Left ventricle myocardium inferior (tissue), 1 donor: ENCODE measurements around the gene TSHR. TPM values are rescaled to one million over a fixed set of nuclear protein-coding genes. Genes with fewer than 3 reads are reported as not detected.
"Not testable (repeated sequence)": the region's sequence is repeated elsewhere in the genome, so short reads cannot be mapped to it uniquely, and the experiment has no call there.

Experiments used
- DNase-seq: peaks from one replicate; pipeline ENCODE4 v3.0.0-alpha.2; 2020
- H3K27ac ChIP-seq: fragments of 200-600 bp; replicated peaks from 2 replicates; pipeline ENCODE4 v1.8.0; 2021
- H3K27me3 ChIP-seq: fragments of 200-600 bp; 2 replicates; pipeline ENCODE4 v1.8.0; 2021; ENCODE audit warnings: low read depth
- H3K36me3 ChIP-seq: fragments of 200-600 bp; 2 replicates; pipeline ENCODE4 v1.8.0; 2021
- H3K4me1 ChIP-seq: fragments of 200-600 bp; 2 replicates; pipeline ENCODE4 v1.8.0; 2021
- H3K4me3 ChIP-seq: fragments of 200-600 bp; 2 replicates; pipeline ENCODE4 v1.8.0; 2021; ENCODE audit warnings: mild to moderate bottlenecking, moderate library complexity
- H3K9me3 ChIP-seq: fragments of 200-600 bp; replicated peaks from 2 replicates; pipeline ENCODE4 v1.8.0; 2021
- CTCF ChIP-seq: fragments of 200-600 bp; IDR thresholded peaks from 2 replicates; pipeline ENCODE4 v1.8.0; 2021; ENCODE audit warnings: antibody characterized with exemption, mild to moderate bottlenecking, borderline replicate concordance
- intact Hi-C: fragments of 100-400 bp; cut with micrococcal nuclease; formaldehyde crosslinking; loops from one replicate; pipeline ENCODE4 v1.11.0; 2022
- total RNA-seq: library from RNA; stranded (reverse); fragmentation: NEBNext Ultra II Directional; extraction: Animal tissue kit (Norgen Biotek cat#: 25700); gene quantifications from one replicate; pipeline ENCODE4 v1.2.1, GENCODE V29; 2021
- donor health status: DM: no; HTN: yes; CAD: no; lungs with severe emphysema.

TSHR gene
- total RNA-seq, 1 donor from 2014 or later = not detected

GRCh38 chr14:80951491-80951890, 3.9 kb upstream of the TSHR start:
- intact Hi-C loops = no loop called here
- Histone ChIP-seq H3K36me3 (no peaks in the 10 kb centered on the region), H3K4me1 (peaks cover 11% of the 10 kb centered on the region), H3K9me3 (no peaks in the 10 kb centered on the region), H3K27ac (no peak overlapping the region), H3K4me3 (no peak overlapping the region), H3K27me3 (peaks cover 39% of the 10 kb centered on the region)
- DNase-seq = no peak
- TF ChIP-seq CTCF = no peak

GRCh38 chr14:80953211-80953610, 2.2 kb upstream of the TSHR start:
- H3K4me3 ChIP-seq, H3K27ac ChIP-seq, intact Hi-C loops, H3K9me3 ChIP-seq, DNase-seq, H3K36me3 ChIP-seq: not testable (repeated sequence)
- peaks cover 11% of the 10 kb centered on the region for H3K4me1 ChIP-seq
- peaks cover 38% of the 10 kb centered on the region for H3K27me3 ChIP-seq

DNA sequence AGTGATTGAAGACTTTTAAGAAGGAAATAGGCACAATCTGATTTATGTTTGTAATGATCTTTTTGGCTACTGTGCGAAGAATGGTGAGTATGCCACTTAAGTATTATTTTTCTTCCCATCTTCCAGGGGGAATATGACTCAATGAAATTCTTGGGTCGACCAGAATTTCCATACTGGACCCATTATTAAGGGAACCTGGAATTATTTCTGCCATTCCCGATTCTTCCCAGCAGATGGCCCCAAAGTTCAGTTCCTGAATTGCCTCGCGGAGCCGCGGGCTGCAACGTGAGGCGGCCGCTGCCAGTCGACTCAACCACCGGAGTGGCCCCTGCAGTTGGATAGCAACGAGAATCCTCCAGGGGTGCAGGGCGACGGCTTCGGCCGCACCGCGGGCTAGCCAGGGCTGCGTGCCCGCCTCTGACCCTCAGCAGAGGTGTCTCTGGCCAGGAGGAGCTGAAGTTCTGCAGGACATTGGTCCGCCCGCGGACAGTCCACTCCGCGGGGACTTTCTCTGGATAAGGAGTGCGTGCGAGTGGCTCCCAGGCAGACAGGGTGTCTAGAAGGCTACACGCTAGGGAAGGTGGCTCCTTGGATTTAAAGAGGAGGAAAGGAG, 628 bp upstream of the TSHR start:
- H3K4me3 ChIP-seq = peak overlapping the region; percentile 72
- no peaks in the 10 kb centered on the region for H3K36me3 ChIP-seq
- peaks cover 11% of the 10 kb centered on the region for H3K4me1 ChIP-seq
- no peaks in the 10 kb centered on the region for H3K9me3 ChIP-seq
- DNase-seq = peak; percentile 70
- H3K27me3 ChIP-seq = peaks cover 31% of the 10 kb centered on the region
- no peak overlapping the region for H3K27ac ChIP-seq
- peak; percentile 85 for TF ChIP-seq CTCF
- intact Hi-C loops = no loop called here

GRCh38 chr14:80956102-80956501, 681 bp downstream of the TSHR start:
- no peak for TF ChIP-seq CTCF
- H3K27me3 ChIP-seq = peaks cover 31% of the 10 kb centered on the region
- H3K4me1 ChIP-seq = peaks cover 11% of the 10 kb centered on the region
- no peak overlapping the region for H3K27ac ChIP-seq
- intact Hi-C loops = no loop called here
- no peak overlapping the region for H3K4me3 ChIP-seq
- H3K9me3 ChIP-seq = no peaks in the 10 kb centered on the region
- no peak for DNase-seq
- no peaks in the 10 kb centered on the region for H3K36me3 ChIP-seq

DNA sequence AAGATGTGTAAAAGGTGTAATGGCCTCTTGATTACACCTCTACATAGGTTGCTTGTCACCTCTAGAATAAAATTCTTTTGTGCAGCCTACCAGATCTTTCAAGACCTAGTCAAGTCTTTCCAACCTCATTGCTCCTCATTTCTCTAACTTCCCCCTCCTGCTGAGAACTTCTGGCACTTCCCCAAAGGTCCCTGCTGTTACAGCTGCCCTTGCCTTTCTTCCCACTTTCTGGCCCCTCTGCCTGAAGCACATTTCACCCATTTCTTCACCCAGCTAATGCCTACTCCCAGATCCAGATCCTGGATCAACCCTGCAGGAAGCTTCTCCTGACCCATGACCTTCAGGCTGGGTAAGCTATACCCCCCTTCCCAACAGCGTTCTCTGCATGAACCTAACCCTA, 1.5 kb downstream of the TSHR start:
- Histone ChIP-seq H3K4me1 (peaks cover 11% of the 10 kb centered on the region), H3K4me3 (no peak overlapping the region), H3K27me3 (peaks cover 31% of the 10 kb centered on the region), H3K27ac (no peak overlapping the region), H3K36me3 (no peaks in the 10 kb centered on the region), H3K9me3 (no peaks in the 10 kb centered on the region)
- no peak for TF ChIP-seq CTCF
- no peak for DNase-seq
- intact Hi-C loops = no loop called here

- TF ChIP-seq CTCF = no peak
- H3K36me3 ChIP-seq = no peaks in the 10 kb centered on the region
- intact Hi-C loops = no loop called here
- H3K9me3 ChIP-seq = no peaks in the 10 kb centered on the region
- H3K4me3 ChIP-seq = no peak overlapping the region
- no peak for DNase-seq
- H3K27me3 ChIP-seq = peaks cover 31% of the 10 kb centered on the region
- H3K4me1 ChIP-seq = peaks cover 11% of the 10 kb centered on the region
- no peak overlapping the region for H3K27ac ChIP-seq
Measured at GRCh38 chr14:80957613-80958012, 2.2 kb downstream of the TSHR start.
